Uterus (tissue), 2 donors: Measurements from ENCODE around the gene IRF2BPL.

Source experiments
- CTCF ChIP-seq, 4 experiments: fragments of 200-600 bp in 2 of 4; fragments of 450-650 bp in 2 of 4; sonication (generic) in 2 of 4; IDR thresholded peaks; one replicate each; pipeline ENCODE4 v1.5.1; 2016 to 2019; ENCODE audit warnings: antibody characterized with exemption in 4 of 4, mild to moderate bottlenecking in 2 of 4, moderate library complexity in 1 of 4
- POLR2A ChIP-seq, 2 donors: fragments of 450-650 bp; IDR thresholded peaks; one replicate each; pipeline ENCODE4 v1.6.1; 2016; ENCODE audit warnings: antibody characterized with exemption in 2 of 2, mild to moderate bottlenecking in 1 of 2, moderate library complexity in 1 of 2

- no peak for TF ChIP-seq POLR2A (IDR thresholded peaks at IDR 0.05)
- TF ChIP-seq CTCF (IDR thresholded peaks at IDR 0.05) = no peak
Observed at GRCh38 chr14:76986231-76986565, 42.3 kb downstream of the IRF2BPL start.
